ENCODE data around the gene TLR6. TPM values are rescaled to one million over a fixed set of nuclear protein-coding genes. Genes with fewer than 3 reads are reported as not detected.
A peak's percentile ranks its signal among the peaks of the same experiment; 100 is the strongest.

The TLR6 gene
- total and polyA plus RNA-seq, 11 donors, result 0.15 to 9.8 (median 1.2) TPM

DNA sequence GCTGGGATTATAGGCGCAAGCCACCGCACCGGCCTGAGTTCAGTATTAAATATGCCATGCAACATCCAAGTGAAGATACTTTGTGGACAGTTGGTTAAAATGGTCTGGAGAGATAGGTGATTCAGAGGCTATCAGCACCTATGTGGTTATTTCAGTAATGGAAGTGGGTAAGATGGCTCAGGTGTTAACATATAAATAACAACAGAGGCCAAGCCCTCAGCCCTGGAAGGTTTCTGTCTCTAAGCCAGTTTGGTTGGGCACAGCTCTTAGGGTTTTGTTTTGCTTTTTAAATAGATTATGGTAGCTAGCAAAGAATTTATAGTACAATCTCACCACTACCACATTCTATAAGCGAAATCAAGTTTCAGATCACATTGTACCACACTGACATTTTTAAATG lies 27.6 kb upstream of the TLR6 start:
- H3K27ac ChIP-seq, result no peak overlapping the region
- ATAC-seq (no peak), DNase-seq (no peak)
- intact Hi-C loops (cut with DNase I), result no loop called here
- TF ChIP-seq, protein P1, sequence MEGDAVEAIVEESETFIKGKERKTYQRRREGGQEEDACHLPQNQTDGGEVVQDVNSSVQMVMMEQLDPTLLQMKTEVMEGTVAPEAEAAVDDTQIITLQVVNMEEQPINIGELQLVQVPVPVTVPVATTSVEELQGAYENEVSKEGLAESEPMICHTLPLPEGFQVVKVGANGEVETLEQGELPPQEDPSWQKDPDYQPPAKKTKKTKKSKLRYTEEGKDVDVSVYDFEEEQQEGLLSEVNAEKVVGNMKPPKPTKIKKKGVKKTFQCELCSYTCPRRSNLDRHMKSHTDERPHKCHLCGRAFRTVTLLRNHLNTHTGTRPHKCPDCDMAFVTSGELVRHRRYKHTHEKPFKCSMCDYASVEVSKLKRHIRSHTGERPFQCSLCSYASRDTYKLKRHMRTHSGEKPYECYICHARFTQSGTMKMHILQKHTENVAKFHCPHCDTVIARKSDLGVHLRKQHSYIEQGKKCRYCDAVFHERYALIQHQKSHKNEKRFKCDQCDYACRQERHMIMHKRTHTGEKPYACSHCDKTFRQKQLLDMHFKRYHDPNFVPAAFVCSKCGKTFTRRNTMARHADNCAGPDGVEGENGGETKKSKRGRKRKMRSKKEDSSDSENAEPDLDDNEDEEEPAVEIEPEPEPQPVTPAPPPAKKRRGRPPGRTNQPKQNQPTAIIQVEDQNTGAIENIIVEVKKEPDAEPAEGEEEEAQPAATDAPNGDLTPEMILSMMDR (IDR thresholded peaks at IDR 0.05), result no peak
- TF ChIP-seq POLR2A (IDR thresholded peaks at IDR 0.05), result no peak
- no peaks in the 10 kb centered on the region for H3K27me3 ChIP-seq
- peaks cover 0 to 61% (median 31%) of the 10 kb centered on the region in 9 donors for H3K36me3 ChIP-seq
- H3K4me3 ChIP-seq, result no peak overlapping the region
- H3K4me1 ChIP-seq, result peaks cover 0 to 11% (median 0%) of the 10 kb centered on the region in 12 donors
- 96 to 100% (median 98%) methylated on average over 4 of the region's 4 CpGs for WGBS, 4 donors
- no peaks in the 10 kb centered on the region for H3K9me3 ChIP-seq

DNA sequence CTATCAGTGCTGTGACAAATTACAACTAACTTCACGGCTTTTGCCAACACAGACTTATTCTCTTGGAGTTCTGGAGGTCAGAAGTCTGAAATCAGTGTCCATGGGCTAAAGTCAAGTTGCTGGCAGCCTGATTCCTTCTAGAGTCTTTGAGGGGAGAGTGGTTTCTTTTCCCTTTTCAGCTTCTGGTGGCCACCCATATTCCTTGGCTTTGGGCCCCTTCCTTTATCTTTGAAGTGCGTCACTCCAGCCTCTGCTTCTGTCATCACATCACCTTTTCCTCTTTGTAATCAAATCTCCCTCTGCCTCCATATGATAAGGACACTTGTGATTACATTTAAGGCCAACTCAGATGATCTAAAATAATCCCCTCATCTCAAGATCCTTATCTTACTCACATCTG lies 20.0 kb upstream of the TLR6 start:
- TF ChIP-seq POLR2A (IDR thresholded peaks at IDR 0.05), result no peak
- TF ChIP-seq, protein P1 (IDR thresholded peaks at IDR 0.05), result no peak
- DNase-seq (no peak), ATAC-seq (no peak)
- Histone ChIP-seq H3K4me3 (no peak overlapping the region), H3K36me3 (peaks cover 0 to 56% (median 43%) of the 10 kb centered on the region in 9 donors), H3K9me3 (peaks cover 0 to 4% (median 0%) of the 10 kb centered on the region in 12 donors), H3K27me3 (no peaks in the 10 kb centered on the region), H3K27ac (no peak overlapping the region), H3K4me1 (peaks cover 0 to 21% (median 0%) of the 10 kb centered on the region in 12 donors)
- intact Hi-C loops (cut with DNase I), result no loop called here
- WGBS, 4 donors, result 76 to 94% (median 84%) methylated on average over 2 of the region's 2 CpGs

DNA sequence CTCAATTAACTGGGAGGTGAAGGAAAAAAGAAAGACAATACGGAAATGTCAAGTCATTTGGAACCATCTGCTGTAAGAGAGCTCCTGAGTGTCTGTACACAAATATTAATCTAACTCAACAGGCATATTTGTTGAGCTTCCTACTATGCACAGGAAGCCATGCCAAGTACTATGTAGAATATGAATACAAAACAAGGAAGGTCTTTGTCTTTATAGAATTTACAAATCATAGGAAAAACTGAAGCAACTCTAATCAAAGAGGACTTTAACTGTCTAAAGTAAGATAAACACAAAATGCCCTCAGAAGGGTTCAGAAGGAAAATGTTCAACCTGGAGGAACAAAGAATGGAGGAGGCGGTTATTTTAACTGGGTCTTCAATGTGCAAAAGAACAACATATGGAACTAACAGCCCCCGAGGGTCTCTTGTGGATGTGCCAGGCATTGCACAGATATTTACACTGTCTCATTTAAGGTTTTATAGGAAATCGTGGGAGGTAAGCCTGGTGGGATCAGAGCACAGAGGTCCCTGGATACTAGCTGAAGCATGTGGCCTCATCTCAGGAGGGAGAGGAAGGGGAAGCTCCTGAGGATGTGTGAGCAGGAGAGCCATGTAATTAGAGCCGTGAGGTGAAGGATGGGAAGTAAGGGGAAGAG lies 16.8 kb upstream of the TLR6 start:
- H3K9me3 ChIP-seq, result peaks cover 0 to 4% (median 0%) of the 10 kb centered on the region in 12 donors
- DNase-seq (no peak), ATAC-seq (no peak)
- no peak for TF ChIP-seq POLR2A (IDR thresholded peaks at IDR 0.05)
- TF ChIP-seq, protein P1 (IDR thresholded peaks at IDR 0.05), result no peak
- H3K4me1 ChIP-seq, result peaks cover 0 to 51% (median 13%) of the 10 kb centered on the region in 12 donors
- H3K27me3 ChIP-seq, result no peaks in the 10 kb centered on the region
- intact Hi-C loops (cut with DNase I), result no loop called here
- peak overlapping the region in 1 of 12 donors; percentile 87 for H3K27ac ChIP-seq
- peaks cover 0 to 35% (median 20%) of the 10 kb centered on the region in 9 donors for H3K36me3 ChIP-seq
- no peak overlapping the region for H3K4me3 ChIP-seq
- WGBS, 4 donors, result 74 to 83% (median 79%) methylated on average over 5 of the region's 5 CpGs

DNA sequence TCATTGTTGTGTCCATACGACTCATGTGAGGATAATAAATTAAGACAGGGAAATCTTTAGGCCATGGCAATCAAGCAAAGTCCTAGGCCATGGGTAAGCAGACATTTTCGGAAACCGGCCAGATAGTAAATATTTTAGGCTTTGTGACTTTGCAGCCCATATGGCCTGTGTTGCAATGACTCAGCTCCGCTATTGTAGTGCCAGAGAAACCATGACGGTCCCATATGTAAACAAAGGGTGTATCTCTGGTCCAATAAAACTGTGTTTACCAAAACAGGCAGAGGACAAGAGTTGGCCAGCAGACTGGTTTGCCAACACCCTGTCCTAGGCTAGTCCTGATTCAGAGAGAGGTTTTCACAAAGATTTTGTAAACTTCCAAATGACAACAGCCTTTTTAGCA lies 16.0 kb upstream of the TLR6 start:
- Histone ChIP-seq H3K4me1 (peaks cover 0 to 54% (median 15%) of the 10 kb centered on the region in 12 donors), H3K4me3 (no peak overlapping the region), H3K27me3 (no peaks in the 10 kb centered on the region), H3K27ac (peak overlapping the region in 1 of 12 donors; percentile 87), H3K9me3 (peaks cover 0 to 4% (median 0%) of the 10 kb centered on the region in 12 donors), H3K36me3 (peaks cover 0 to 29% (median 13%) of the 10 kb centered on the region in 9 donors)
- DNase-seq, result no peak
- intact Hi-C loops (cut with DNase I), result no loop called here
- 80 to 91% (median 89%) methylated on average over 5 of the region's 5 CpGs for WGBS, 4 donors
- ATAC-seq, result no peak
- no peak for TF ChIP-seq POLR2A (IDR thresholded peaks at IDR 0.05)
- TF ChIP-seq, protein P1 (IDR thresholded peaks at IDR 0.05), result no peak

Data from heart left ventricle (tissue), 16 donors.